HepG2 (cell line): ENCODE measurements around the gene EEF1A2. TPM values are rescaled to one million over a fixed set of nuclear protein-coding genes. Genes with fewer than 3 reads are reported as not detected.

Source experiments
- CAMTA2 ChIP-seq: sonication (generic); formaldehyde crosslinking; IDR thresholded peaks from 2 replicates; pipeline ENCODE4 v1.4.0; 2020; ENCODE audit warnings: mild to moderate bottlenecking, missing genetic modification reagents, borderline replicate concordance
- HHEX ChIP-seq: IDR thresholded peaks from 2 replicates; pipeline ENCODE4 v1.6.1; 2016; ENCODE audit warnings: control low read depth
- HNRNPK ChIP-seq: fragments of 200-400 bp; formaldehyde crosslinking; IDR thresholded peaks from 2 replicates; pipeline ENCODE4 v1.6.1; 2018; ENCODE audit warnings: low read length, low read depth, moderate library complexity, mild to moderate bottlenecking; ENCODE audit not compliant: poor library complexity, severe bottlenecking
- HOXA5 ChIP-seq: sonication (generic); formaldehyde crosslinking; IDR thresholded peaks from 2 replicates; pipeline ENCODE4 v1.4.0; 2020; ENCODE audit warnings: missing genetic modification reagents
- JARID2 ChIP-seq: sonication (generic); formaldehyde crosslinking; IDR thresholded peaks from 2 replicates; pipeline ENCODE4 v1.8.1; 2023; ENCODE audit warnings: missing genetic modification reagents, inconsistent platforms; ENCODE audit not compliant: insufficient replicate concordance
- MTA3 ChIP-seq: sonication (generic); formaldehyde crosslinking; IDR thresholded peaks from 2 replicates; pipeline ENCODE4 v1.4.0; 2020; ENCODE audit warnings: missing genetic modification reagents
- NFKBIZ ChIP-seq: IDR thresholded peaks from 2 replicates; pipeline ENCODE4 v1.6.1; 2018; ENCODE audit warnings: missing genetic modification reagents, missing compliant biosample characterization
- NRL ChIP-seq: sonication (generic); formaldehyde crosslinking; IDR thresholded peaks from 2 replicates; pipeline ENCODE4 v1.5.0; 2020; ENCODE audit warnings: missing genetic modification reagents, mild to moderate bottlenecking, moderate library complexity, borderline replicate concordance
- SIX1 ChIP-seq: sonication (generic); formaldehyde crosslinking; IDR thresholded peaks from 2 replicates; pipeline ENCODE4 v1.4.0; 2020; ENCODE audit warnings: missing genetic modification reagents, borderline replicate concordance
- TAF15 ChIP-seq: fragments of 200-400 bp; formaldehyde crosslinking; IDR thresholded peaks from one replicate; pipeline ENCODE4 v1.6.1; 2018; ENCODE audit warnings: mild to moderate bottlenecking, low read depth, low read length; ENCODE audit not compliant: poor library complexity, severe bottlenecking
- YY1 ChIP-seq: IDR thresholded peaks from 2 replicates; pipeline ENCODE4 v1.6.1; 2011; ENCODE audit warnings: low read length, low read depth, moderate library complexity, mild to moderate bottlenecking; ENCODE audit not compliant: insufficient read depth, insufficient replicate concordance
- ZKSCAN8 ChIP-seq: IDR thresholded peaks from 2 replicates; pipeline ENCODE4 v1.6.1; 2016; ENCODE audit warnings: borderline replicate concordance, missing genetic modification reagents, missing compliant biosample characterization
- ZMYM3 ChIP-seq: sonication (generic); formaldehyde crosslinking; IDR thresholded peaks from 2 replicates; pipeline ENCODE4 v1.5.1; 2020; ENCODE audit warnings: mild to moderate bottlenecking, missing genetic modification reagents
- ZNF674 ChIP-seq: sonication (generic); formaldehyde crosslinking; IDR thresholded peaks from 2 replicates; pipeline ENCODE4 v1.5.0; 2020; ENCODE audit warnings: low read depth, mild to moderate bottlenecking, missing genetic modification reagents
- ZNF782 ChIP-seq: sonication (generic); formaldehyde crosslinking; IDR thresholded peaks from 2 replicates; pipeline ENCODE4 v1.4.0; 2020; ENCODE audit warnings: missing genetic modification reagents, mild to moderate bottlenecking, borderline replicate concordance
- ZNF879 ChIP-seq: sonication (generic); formaldehyde crosslinking; IDR thresholded peaks from 2 replicates; pipeline ENCODE4 v1.8.1; 2023; ENCODE audit warnings: missing genetic modification reagents
- polyA plus RNA-seq, 8 experiments: library from polyadenylated mRNA; depleted of rRNA in 3 of 8; stranded (reverse) in 7 of 8; unstranded in 1 of 8; fragments of >200 nt; fragmentation: Illumina TruSeq in 4 of 8; extraction: Trizol in 4 of 8; gene quantifications; 2 replicates each; pipeline versions ENCODE4 v1.2.1 to v1.2.3, GENCODE V29; 2011 to 2016; ENCODE audit warnings: low read depth in 4 of 8, missing spikeins in 1 of 8, mixed read lengths in 1 of 8; ENCODE audit not compliant: insufficient read depth in 1 of 8
- total RNA-seq, 5 experiments: library from RNA; depleted of rRNA; stranded (reverse); fragments of >200 nt; fragmentation: Illumina TruSeq; extraction: Trizol; gene quantifications; 2 replicates each; pipeline ENCODE4 v1.2.3, GENCODE V29; 2016; ENCODE audit warnings: low read depth in 1 of 5
- TF ChIP-seq, protein P1 (sequence below): sonication (generic); formaldehyde crosslinking; conservative IDR thresholded peaks from 2 replicates; pipeline ENCODE4 v1.4.0; 2020; ENCODE audit warnings: missing genetic modification reagents
- TF ChIP-seq, protein P2 (sequence below): sonication (generic); formaldehyde crosslinking; conservative IDR thresholded peaks from 2 replicates; pipeline ENCODE4 v1.4.0; 2020; ENCODE audit warnings: missing genetic modification reagents
- TF ChIP-seq, protein P3 (sequence below): sonication (generic); formaldehyde crosslinking; IDR thresholded peaks from 2 replicates; pipeline ENCODE4 v1.5.0; 2020; ENCODE audit warnings: missing genetic modification reagents, mild to moderate bottlenecking, borderline replicate concordance
- TF ChIP-seq, protein P4 (sequence below): sonication (generic); formaldehyde crosslinking; IDR thresholded peaks from 2 replicates; pipeline ENCODE4 v1.4.0; 2020; ENCODE audit warnings: missing genetic modification reagents

Gene EEF1A2
- total and polyA plus RNA-seq, 2 of the 13 experiments (the other 11 are each of a cell fraction or from before 2014, with no cell fraction given): 0.44 to 0.87 TPM

DNA sequence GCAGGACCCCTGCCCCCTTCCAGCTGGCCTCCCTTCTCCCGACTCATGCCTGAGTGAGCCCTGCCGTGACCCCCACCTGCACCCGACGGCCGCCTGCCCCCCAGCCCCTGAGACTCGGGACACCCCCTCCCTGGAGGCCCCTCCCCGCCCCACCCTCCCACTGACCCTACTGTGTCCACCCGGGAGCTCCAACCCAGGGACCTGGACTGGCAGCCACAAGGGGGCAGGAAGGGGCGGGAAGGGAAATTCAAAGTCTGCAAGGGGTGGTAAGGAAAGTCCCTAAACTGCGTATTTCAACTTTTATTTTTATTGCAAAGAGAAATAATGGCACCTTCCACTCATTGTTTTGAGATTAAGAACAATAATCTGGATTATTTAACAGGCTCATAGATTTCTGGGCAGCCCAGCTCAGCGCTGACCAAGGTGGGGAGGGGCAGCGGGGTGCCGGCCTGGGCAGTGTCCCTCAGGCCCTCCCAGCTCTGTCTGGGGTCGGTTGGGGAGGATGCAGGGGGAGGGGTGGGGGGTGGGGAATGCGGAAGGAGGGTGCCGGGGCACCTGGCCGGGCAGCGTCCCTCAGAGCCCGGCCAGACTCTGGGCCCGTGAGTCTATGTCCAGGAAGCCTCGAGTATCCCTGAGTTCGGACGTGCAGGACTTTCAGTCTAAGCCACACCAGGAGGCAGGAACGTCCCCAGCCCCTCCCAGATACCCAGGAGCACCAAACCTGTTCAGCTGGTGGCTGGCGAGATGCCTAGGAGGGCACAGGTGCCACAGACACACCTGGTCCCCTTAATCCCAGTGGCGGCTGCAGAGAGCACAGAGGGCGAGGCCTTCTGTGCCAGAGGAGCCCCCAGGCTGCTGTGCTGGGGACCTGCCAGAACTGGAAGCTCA, 39.6 kb upstream of the EEF1A2 start (continued):
- TF ChIP-seq ZNF782 (CRISPR knock-in tag) (no peak), ZNF879 (CRISPR knock-in tag) (no peak), HOXA5 (no peak), NFKBIZ (CRISPR knock-in tag) (no peak), CAMTA2 (CRISPR knock-in tag) (no peak), NRL (CRISPR knock-in tag) (no peak), ZMYM3 (CRISPR knock-in tag) (no peak), MTA3 (CRISPR knock-in tag) (no peak), TAF15 (no peak), ZKSCAN8 (no peak), JARID2 (no peak), HNRNPK (peak; percentile 12), YY1 (no peak), HHEX (CRISPR knock-in tag) (no peak), SIX1 (no peak), ZNF674 (CRISPR knock-in tag) (no peak)
- TF ChIP-seq, protein P1, sequence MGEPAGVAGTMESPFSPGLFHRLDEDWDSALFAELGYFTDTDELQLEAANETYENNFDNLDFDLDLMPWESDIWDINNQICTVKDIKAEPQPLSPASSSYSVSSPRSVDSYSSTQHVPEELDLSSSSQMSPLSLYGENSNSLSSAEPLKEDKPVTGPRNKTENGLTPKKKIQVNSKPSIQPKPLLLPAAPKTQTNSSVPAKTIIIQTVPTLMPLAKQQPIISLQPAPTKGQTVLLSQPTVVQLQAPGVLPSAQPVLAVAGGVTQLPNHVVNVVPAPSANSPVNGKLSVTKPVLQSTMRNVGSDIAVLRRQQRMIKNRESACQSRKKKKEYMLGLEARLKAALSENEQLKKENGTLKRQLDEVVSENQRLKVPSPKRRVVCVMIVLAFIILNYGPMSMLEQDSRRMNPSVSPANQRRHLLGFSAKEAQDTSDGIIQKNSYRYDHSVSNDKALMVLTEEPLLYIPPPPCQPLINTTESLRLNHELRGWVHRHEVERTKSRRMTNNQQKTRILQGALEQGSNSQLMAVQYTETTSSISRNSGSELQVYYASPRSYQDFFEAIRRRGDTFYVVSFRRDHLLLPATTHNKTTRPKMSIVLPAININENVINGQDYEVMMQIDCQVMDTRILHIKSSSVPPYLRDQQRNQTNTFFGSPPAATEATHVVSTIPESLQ (CRISPR knock-in tag): 0 out of 2 replicates have a peak, but pooled peaks have one; percentile 5
- TF ChIP-seq, protein P2, sequence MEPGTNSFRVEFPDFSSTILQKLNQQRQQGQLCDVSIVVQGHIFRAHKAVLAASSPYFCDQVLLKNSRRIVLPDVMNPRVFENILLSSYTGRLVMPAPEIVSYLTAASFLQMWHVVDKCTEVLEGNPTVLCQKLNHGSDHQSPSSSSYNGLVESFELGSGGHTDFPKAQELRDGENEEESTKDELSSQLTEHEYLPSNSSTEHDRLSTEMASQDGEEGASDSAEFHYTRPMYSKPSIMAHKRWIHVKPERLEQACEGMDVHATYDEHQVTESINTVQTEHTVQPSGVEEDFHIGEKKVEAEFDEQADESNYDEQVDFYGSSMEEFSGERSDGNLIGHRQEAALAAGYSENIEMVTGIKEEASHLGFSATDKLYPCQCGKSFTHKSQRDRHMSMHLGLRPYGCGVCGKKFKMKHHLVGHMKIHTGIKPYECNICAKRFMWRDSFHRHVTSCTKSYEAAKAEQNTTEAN (CRISPR knock-in tag): 0 out of 2 replicates have a peak, but pooled peaks have one; percentile 24
- TF ChIP-seq, protein P3, sequence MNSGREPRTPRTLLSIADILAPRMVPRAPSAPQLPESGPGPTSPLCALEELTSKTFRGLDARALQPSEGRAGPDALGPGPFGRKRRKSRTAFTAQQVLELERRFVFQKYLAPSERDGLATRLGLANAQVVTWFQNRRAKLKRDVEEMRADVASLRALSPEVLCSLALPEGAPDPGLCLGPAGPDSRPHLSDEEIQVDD: no peak
- TF ChIP-seq, protein P4, sequence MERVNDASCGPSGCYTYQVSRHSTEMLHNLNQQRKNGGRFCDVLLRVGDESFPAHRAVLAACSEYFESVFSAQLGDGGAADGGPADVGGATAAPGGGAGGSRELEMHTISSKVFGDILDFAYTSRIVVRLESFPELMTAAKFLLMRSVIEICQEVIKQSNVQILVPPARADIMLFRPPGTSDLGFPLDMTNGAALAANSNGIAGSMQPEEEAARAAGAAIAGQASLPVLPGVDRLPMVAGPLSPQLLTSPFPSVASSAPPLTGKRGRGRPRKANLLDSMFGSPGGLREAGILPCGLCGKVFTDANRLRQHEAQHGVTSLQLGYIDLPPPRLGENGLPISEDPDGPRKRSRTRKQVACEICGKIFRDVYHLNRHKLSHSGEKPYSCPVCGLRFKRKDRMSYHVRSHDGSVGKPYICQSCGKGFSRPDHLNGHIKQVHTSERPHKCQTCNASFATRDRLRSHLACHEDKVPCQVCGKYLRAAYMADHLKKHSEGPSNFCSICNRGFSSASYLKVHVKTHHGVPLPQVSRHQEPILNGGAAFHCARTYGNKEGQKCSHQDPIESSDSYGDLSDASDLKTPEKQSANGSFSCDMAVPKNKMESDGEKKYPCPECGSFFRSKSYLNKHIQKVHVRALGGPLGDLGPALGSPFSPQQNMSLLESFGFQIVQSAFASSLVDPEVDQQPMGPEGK (CRISPR knock-in tag): peak; percentile 83
